ENCODE measurements around the gene SAFB.

SAFB gene

GRCh38 chr19:5703819-5704818, 81.2 kb downstream of the SAFB start:
- DNase-seq: no peak

GRCh38 chr19:5705552-5705951, 82.7 kb downstream of the SAFB start:
- DNase-seq: no peak

- no peak for DNase-seq
These were observed 84.1 kb downstream of the SAFB start for GRCh38 chr19:5706876-5707573.

- no peak for DNase-seq
These were observed 85.0 kb downstream of the SAFB start for GRCh38 chr19:5707576-5708575.

- DNase-seq: no peak
These were observed 88.1 kb downstream of the SAFB start for GRCh38 chr19:5711025-5711424.

GRCh38 chr19:5711713-5712161, 88.9 kb downstream of the SAFB start:
- DNase-seq: no peak

GRCh38 chr19:5713228-5713627, 90.3 kb downstream of the SAFB start:
- no peak for DNase-seq

GRCh38 chr19:5714816-5715215, 91.9 kb downstream of the SAFB start:
- no peak for DNase-seq

GRCh38 chr19:5717215-5717935, 94.5 kb downstream of the SAFB start:
- DNase-seq: no peak

All from activated gamma-delta T cell treated with Interleukin-2 at 50 U/mL for 16 hours (primary cell).